GM18505 (cell line): ENCODE results near the gene PIM1.
A peak's percentile ranks its signal among the peaks of the same experiment; 100 is the strongest.
"Not testable (repeated sequence)": the region's sequence is repeated elsewhere in the genome, so short reads cannot be mapped to it uniquely, and the experiment has no call there.

Source experiments
- ATAC-seq: cut with Tn5 transposase; IDR thresholded peaks from one replicate; pipeline ENCODE4 v1.9.1; 2021; ENCODE audit not compliant: unreplicated experiment
- POLR2A ChIP-seq: IDR thresholded peaks from 4 replicates; pipeline ENCODE4 v1.6.1; 2011; ENCODE audit warnings: borderline replicate concordance; ENCODE audit not compliant: insufficient read depth, insufficient read length; ENCODE audit errors: extremely low read depth

Gene PIM1

GRCh38 chr6:37171201-37171969, 1.4 kb downstream of the PIM1 start:
- TF ChIP-seq POLR2A: no peak
- no peak for ATAC-seq

DNA sequence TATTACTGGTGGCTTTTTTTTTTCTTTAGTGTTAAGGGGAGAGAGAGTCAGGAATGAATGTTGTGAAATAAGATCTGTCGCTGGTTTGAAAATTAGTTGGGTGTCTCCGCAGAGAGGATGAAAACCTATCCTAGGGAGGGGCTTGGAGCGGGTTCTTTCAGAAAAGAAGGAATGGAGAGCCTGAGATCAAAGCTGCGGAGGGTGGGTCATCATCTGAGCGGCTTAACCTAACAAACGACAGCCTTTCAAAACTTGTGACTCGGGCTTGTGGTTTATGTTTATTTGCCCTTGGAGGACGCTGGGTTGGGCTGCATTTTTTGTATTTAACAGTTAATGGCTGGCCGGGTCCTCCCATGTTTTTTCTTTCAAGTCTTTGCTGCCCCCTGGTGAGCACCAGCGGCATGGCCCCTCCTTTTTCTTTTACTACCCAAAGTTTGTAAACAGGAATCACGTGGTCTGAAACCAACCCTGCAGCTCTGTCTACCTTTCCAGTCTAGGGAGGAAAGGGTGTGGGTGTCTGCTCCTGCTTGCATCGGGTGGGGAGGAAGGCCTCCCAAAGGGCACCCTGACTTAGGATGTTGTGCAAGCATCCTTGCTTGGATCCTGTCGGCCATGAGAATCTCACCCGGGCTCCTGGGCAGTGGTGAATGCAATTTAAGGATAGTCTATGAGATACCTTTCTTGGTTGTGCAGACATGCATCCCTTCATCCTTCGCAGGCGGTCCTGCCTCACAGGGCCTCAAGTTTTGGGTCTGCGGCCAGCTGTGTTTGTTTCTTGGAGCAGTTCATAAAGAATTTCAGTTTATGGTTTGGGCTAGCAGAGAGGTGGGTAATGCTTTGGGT, 2.2 kb downstream of the PIM1 start:
- TF ChIP-seq POLR2A: no peak
- no peak for ATAC-seq

- no peak for ATAC-seq
- TF ChIP-seq POLR2A: no peak
These were observed 3.0 kb downstream of the PIM1 start for GRCh38 chr6:37172912-37173492.

GRCh38 chr6:37173493-37174195, 3.7 kb downstream of the PIM1 start:
- no peak for ATAC-seq
- TF ChIP-seq POLR2A: no peak

- TF ChIP-seq POLR2A: no peak
- ATAC-seq: no peak
These were observed 4.2 kb downstream of the PIM1 start for GRCh38 chr6:37174196-37174514.

GRCh38 chr6:37174515-37175331, 4.8 kb downstream of the PIM1 start:
- no peak for ATAC-seq
- no peak for TF ChIP-seq POLR2A

- no peak for TF ChIP-seq POLR2A
- peak; percentile 40 for ATAC-seq
These were observed 5.6 kb downstream of the PIM1 start for GRCh38 chr6:37175332-37176267.

GRCh38 chr6:37176268-37177076, 6.5 kb downstream of the PIM1 start:
- TF ChIP-seq POLR2A: no peak
- no peak for ATAC-seq

DNA sequence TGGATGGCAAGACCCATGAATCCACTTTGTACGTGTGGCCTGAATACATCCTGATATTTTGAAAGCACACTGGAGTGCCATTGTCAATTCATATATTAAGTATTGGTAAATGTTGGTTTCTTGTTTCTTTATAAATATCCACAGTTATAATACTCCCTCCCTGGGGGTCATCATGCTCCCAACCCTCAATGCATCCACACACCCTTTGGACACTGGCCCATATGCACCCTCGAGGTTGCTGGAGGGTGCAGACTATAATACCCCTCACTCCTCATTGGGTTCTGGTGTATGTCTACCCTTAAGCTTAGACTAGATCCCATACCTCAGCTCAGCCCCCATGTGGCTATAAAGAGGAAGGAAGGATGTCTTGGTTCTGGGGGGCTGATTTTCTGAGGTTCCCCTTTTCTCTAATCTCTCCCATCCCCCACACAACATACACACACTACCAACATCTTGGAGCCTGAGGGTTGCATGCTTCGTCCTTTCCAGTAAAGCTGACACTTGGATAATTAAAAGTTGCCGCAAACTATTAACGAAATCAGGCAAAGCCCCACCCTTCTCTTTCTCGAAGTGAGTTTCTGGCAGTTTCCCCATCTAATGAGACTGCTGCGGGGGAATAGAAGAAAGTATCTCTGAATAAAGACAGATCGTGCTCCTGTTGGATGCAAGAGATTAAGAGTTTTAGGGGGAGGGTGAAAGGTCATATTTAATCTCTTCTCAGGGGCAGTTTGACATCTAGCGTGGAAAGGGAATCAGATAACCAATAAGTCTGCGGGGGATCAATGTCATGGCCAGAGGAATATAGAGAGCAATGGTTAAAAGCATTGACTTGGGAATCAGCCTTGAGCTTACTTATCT, 7.4 kb downstream of the PIM1 start:
- TF ChIP-seq POLR2A: no peak
- ATAC-seq: no peak

GRCh38 chr6:37177935-37178517, 8.1 kb downstream of the PIM1 start:
- TF ChIP-seq POLR2A: no peak
- no peak for ATAC-seq

DNA sequence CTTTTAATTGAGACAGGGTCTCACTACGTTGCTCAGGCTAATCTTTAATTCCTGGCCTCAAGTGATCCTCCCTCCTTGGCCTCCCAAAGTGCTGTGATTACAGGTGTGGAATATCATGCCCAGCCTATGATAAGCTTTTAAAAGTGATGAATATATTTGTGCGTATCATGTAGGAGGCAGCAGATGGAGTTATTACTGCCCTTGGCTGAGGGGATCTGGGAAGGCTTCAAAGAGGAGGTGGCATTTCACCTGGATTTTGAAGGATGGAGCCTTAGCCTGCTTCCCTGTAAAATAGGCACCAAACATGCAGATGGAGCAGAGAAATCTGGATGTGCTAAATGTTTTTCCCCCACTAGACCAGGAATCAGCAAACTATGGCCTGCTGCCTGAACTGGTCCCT, 10.1 kb downstream of the PIM1 start:
- ATAC-seq: no peak
- TF ChIP-seq POLR2A: no peak

DNA sequence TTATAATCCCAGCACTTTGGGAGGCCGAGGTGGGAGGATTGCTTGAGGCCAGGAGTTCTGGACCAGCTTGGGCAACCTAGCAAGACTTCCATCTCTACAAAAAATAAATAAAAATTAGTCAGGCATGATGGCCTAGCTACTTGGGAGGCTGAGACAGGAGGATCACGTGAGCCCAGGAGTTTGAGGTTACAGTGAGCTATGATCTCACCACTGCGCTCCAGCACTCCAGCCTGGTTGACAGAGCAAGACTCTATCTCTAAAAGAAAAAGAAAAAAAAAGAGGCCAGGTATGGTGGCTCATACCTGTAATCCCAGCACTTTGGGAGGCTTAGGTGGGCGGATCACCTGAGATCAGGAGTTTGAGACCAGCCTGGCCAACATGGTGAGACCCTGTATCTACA, 10.7 kb downstream of the PIM1 start:
- ATAC-seq: not testable (repeated sequence)
